ENCODE results near the gene MBD2.

The MBD2 gene

DNA sequence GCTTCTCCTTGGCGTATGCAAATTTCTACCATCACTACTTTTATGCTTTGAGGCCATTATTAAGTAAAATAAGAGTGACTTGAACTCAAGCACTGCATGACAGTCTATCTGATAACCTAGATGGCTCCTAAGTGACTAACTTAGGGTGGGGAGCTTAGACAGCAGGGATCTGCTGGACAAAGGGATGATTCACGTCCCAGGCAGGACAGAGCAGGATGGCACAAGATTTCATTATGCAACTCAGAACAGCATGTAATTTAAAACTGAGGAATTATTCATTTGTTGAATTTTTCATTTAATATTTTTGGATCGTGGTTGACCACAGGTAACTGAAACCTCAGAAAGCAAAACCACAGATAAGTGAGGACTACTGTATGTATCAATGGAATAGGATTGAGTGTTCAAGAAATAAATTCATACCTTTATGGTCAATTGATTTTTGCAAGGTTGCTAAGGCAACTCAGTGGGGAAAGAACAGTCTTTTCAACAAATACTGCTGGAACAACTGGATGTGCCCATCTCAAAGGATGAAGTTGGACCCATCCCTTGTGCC, 115.3 kb downstream of the MBD2 start:
- DNase-seq (ENCODE audit: low read depth in 2 of 2, low spot score in 1 of 2): no peak

DNA sequence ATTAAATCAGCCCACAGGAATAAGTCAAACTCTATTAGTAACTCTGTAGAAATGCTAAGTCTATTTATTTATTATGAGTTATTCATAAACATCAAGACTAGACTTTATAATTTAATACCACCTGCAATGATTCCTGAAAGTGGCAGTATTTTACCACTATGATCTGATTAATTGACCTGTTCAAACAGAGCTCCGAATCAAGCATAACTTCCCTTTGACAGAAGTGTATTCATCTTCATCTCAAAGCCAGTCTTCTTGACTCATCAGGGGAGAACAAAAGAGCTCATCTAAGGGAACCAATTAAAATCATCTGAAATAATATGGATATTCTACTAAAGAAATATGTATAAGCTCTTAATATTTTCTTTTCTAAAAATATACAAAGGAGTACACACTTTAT, 122.3 kb downstream of the MBD2 start:
- DNase-seq (ENCODE audit: low read depth in 2 of 2, low spot score in 1 of 2): no peak

Measured in stimulated activated CD8-positive, alpha-beta memory T cell treated with anti-CD3 and anti-CD28 coated beads, Interleukin-4, amount 100 ng/mL, for 1 hour (primary cell).